HUDEP-2 (cell line): ENCODE data around the gene IZUMO1.

Experiments
- DNase-seq, 76 experiments: peaks; one replicate each; lab custom pipeline; 2025; ENCODE audit not compliant: unreplicated experiment in 76 of 76; lab: John Stamatoyannopoulos, UW

Gene IZUMO1

DNA sequence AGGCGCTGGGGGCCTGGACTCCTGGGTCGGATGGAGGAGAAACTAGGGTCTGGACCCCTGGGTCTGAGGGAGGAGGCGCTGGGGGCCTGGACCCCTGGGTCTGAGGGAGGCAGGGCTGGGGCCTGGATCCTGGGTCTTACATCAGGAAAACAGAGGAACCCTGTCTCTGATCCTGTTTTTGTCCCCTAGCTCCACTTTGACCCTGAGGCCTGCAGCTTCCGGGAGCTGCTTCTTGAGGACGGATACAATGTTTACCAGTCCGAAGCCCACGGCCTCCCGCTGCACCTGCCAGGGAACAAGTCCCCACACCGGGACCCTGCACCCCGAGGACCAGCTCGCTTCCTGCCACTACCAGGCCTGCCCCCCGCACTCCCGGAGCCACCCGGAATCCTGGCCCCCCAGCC lies 11.0 kb upstream of the IZUMO1 start:
- no peak for DNase-seq

DNA sequence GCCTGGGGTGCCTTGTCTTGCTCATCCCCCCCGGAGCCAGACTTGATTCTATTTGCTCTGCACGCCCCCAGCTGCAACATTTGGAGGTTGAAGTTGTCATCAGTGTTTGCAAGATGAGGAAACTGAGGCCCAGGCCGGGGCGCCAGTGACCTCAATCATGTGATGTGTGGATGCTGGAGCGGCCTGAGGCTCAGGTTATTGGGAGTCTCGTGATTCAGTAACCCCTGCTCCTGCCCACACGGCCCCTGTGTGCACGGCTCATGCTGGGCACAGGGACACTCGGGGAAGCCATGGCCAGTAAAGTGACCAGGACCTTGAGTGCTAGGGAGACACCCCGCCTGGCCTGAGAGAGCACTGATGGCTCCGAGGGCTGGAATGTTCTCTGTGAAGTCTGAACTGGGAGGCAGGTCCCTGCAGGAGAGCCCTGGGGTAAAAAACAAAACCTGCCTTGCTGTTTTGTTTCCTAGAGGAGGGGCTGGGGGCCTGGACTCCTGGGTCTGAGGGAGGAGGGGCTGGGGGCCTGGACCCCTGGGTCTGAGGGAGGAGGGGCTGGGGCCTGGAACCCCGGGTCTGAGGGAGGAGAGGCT lies 10.5 kb upstream of the IZUMO1 start:
- no peak for DNase-seq

DNA sequence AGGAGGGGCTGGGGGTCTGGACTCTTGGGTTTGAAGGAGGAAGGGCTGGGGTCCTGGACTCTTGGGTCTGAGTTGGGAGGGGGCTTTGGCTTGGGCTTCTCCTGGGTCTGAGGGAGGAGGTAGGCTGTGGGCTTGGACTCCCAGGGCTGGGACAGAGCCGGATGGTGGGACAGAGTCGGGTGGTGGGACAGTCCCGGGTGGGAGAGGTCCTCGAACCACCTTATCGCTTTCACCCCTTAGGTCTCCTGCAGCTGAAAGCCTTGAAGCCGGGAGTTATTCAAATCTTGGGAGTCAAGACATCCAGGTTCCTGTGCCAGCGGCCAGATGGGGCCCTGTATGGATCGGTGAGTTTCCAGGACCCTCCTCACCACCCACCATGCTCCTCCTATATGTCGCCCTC lies 10.0 kb upstream of the IZUMO1 start:
- no peak for DNase-seq

DNA sequence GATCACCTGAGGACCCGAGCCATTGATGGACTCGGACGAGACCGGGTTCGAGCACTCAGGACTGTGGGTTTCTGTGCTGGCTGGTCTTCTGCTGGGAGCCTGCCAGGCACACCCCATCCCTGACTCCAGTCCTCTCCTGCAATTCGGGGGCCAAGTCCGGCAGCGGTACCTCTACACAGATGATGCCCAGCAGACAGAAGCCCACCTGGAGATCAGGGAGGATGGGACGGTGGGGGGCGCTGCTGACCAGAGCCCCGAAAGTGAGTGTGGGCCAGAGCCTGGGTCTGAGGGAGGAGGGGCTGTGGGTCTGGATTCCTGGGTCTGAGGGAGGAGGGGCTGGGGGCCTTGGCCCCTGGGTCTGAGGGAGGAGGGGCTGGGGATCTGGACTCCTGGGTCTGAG lies 9.5 kb upstream of the IZUMO1 start:
- DNase-seq: no peak

DNA sequence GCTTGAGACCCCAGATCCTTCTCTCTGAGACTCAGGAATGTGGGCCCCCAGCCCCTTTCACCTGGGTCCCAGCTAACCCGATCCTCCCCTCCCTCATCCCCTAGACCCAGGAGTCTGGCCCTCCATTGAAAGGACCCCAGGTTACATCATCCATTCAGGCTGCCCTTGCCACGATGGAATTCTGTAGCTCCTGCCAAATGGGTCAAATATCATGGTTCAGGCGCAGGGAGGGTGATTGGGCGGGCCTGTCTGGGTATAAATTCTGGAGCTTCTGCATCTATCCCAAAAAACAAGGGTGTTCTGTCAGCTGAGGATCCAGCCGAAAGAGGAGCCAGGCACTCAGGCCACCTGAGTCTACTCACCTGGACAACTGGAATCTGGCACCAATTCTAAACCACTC lies 9.1 kb upstream of the IZUMO1 start:
- no peak for DNase-seq

DNA sequence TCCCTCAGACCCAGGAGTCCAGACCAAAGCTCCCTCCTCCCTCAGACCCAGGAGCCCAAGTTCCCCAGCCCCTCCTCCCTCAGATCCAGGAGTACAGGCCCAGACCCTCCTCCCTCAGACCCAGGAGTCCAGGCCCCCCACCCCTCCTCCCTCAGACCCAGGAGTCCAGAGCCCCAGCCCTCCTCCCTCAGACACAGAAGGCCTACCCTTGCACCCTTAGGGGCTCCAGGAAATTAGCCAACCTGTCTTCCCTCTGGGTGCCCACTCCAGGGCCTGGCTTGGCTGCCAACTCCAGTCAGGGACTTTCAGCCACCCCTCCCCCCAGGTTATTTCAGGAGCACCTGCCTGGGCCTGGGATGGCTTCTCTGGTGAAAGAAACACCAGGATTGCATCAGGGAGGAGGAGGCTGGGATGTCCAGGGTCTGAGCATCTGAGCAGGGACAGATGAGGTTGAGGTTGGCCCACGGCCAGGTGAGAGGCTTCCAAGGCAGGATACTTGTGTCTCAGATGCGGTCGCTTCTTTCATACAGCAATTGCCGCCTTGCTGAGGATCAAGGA lies 8.5 kb upstream of the IZUMO1 start, which contains the start of gene FGF21:
Gene FGF21 (plus strand): TSS at position 441 of the 558 bp plus-strand sequence. CDS start 713 bp downstream, outside the sequence.
- peak in 16 of 76 experiments; percentile 13 to 45 (median 27) for DNase-seq

DNA sequence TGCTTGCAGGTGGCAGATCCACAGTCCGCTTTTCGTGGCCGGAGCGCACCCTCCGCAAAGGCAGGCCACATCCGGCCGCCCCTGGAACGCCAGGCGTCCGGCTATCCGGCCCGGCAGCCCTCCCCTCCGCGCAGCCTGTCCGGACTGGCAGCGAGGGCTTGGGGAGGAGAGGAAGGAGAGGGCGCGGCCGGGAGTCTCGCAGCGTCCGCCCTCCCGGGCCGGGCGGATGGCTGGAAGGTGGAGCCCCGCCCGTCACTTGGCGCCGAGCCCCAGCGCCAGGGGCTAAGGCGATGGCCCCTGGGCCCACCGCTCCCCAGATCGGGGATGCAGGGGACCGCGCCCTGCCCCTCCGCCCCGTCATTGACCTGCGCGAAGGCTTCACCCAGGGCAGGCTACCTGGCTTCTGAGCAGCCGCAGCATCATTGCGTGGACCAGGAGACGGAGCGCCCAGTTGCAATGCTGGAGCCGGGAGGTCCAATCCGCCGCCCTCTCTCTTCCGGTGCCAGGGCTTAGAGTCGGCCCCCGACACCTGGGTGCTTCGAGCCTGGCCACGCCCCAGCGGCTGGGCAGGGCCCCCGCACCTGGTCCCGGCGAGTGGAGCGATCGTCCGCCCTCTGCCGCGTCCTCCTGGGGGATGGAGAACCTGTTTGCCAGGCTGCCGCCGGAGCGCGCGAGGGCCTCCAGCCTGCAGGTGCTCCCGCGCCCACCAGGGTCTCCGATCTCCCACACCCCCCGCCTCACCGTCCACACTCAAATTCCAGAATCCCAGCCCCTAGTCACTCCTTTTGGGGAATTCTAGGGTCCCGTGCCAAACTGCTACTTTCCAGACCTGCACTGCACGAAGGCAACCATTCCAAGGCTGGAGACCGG lies 6.0 kb upstream of the IZUMO1 start, which contains the start of gene FUT1:
Gene FUT1 (minus strand): TSS at position 146 of the 870 bp plus-strand sequence. CDS start 1,360 bp downstream, outside the sequence.
- peak in 64 of 76 experiments; percentile 17 to 85 (median 64) for DNase-seq

DNA sequence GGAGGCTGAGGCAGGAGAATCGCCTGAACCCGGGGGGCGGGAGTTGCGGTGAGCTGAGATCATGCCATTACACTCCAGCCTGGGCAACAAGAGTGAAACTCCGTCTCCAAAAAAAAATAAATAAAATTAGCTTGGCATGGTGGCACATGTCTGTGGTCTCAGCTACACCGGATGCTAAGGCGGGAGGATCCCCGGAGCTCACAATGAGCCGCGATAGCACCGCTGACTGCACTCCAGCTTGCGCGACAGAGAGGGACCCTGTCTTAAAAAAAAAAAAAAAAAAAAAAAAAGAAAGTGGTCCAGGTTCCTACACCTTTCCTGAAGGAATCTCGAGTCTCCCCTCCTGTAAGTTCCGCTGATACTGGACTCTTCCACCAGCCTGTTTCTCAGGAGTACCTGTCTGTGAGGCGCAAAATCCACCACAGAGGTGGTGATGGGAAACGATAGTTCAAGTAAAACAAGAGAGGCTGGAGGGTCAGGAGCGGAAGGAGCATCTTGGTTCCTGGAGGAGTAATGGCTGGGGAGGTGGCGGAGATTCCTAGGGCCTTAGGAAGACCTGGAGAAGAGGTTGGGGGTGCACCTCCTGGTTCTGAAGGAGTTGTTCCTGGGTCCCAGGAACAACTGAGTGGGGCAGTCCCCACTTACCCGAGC lies 5.3 kb upstream of the IZUMO1 start:
- peak in 11 of 76 experiments; percentile 12 to 61 (median 25) for DNase-seq

DNA sequence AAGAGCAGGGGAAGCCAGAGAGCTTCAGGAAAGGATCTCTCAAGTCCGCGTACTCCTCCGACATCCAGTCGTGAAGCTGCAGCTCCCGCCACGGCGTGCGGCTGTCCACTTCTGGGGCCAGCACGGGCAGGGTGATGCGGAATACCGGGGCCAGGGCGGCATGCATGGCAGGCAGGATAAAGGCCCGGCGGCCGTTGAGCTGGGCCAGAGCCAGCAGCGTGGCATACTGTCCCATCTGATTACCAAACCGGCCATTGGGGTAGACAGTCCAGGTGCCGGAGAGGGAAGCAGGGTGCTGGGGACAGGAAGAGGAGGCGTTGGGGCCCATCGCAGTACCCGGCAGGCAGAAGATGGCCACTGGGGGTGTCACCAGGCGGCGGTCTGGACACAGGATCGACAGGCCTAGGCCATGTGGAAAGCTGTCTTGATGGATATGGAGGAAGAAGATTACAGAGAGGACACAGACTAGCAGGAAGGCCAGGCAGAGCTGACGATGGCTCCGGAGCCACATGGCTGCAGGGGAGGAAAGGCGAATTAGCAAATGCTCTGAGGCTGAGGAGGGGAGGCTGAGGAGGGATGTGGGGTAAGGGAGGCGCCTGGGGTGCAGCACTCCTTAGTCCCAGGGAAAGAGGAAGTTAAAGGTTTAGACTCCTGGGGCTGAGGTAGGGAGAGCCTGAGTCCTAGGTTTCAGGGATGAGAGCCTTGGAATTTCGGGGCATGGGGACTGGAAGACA lies 4.2 kb upstream of the IZUMO1 start:
- DNase-seq: peak in 66 of 76 experiments; percentile 19 to 85 (median 66)

DNA sequence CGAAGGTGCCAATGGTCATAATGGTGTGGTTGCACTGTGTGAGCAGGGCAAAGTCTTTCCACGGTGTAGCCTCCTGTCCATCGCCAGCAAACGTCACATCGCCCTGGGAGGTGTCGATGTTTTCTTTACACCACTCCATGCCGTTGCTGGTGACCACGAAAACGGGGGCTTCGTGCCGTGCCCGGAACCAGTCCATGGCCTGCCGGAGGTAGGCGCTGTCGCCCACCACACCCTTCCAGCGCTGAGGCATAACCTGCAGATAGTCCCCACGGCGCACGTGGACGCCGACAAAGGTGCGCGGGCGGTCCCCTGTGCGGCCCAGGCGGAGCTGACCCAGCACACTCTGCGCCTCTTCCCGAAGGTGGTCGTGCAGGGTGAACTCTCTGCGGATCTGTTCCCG lies 3.6 kb upstream of the IZUMO1 start:
- DNase-seq: peak in 5 of 76 experiments; percentile 28 to 46 (median 37)

DNA sequence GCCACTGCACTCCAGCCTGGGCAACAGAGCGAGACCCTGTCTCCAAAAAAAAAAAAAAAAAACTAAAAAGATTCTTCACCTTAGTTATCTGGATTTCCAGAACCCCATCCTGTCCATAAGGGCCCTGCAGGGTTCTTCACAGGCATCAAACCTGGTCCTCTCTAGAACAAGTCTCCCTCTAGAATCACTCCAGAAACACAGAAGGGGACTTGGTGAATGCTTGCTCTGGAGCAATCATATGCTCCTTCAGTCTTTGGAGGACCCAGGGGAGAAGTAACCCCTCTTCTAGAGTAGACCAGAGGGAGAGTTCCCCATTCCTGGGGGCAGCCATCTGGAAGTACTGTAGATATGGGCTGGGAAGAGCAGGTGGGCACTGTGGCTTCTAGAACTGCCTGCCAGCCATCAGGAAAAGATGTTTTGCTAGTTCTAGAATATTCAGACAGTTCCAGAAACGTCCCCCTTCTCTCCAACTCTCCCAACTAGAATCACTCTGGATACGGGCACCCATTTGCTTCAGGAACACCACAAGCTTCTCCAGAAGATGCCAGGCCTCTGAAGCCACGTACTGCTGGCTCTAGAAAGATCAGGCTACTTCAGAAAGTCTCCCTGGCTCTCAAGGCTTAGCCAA lies 3.0 kb upstream of the IZUMO1 start:
- peak in 1 of 76 experiments; percentile 16 for DNase-seq

DNA sequence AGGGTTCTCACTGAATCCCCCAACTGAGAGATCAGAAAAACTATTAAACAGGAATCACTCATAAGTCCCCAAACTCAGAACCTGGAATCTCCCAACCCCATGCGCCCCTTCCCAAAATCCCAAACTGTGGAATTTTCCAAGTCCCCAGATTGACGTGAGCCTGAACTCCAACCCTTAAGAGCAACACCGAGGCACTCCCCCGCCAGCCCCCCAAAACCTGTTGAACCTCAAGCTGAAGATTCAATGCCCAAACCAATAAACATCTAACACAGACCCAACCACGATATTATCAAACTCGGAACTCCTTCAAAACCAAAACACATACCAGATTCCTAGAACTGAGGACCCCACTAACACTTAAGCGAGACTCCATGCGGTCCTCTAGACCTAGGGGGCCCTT lies 599 bp downstream of the IZUMO1 start:
- peak in 1 of 76 experiments; percentile 20 for DNase-seq

DNA sequence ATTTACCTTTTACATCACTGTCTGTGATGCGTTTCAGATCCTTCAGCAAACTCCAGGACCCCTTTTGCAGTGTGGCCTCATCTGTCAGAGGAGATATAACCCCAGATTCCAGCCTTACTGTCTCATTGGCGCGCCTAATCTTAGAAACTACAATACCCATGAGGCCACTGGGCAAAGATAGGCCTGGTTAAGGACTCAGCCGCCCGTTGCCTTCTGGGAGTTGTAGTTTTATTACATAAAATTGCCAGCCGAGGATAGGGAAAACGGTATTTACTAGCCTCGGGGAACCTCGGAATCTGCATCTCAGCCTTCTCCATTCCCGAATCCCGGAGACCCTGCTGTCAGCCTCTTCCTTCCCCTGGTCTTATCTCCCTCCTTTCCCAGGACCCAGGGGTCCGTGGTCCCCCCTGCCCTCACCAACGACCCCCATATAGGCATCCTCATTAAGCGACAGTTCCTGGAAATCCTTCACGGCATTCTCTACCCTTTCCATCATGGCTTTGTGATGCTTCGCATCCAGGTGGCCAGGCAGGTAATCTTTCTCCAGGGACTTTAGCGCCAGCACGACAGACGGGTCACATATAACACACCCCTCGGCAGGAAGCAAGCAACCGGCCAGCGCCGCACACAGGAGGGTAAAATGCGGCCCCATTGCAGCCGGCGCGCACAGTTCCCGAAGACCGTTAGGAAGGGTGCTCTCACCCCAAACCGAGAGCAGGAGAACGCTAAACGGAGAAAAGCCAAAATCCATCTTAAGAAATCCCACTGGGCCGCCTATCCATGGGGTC lies 1.3 kb downstream of the IZUMO1 start:
- peak in 63 of 76 experiments; percentile 25 to 81 (median 61) for DNase-seq

DNA sequence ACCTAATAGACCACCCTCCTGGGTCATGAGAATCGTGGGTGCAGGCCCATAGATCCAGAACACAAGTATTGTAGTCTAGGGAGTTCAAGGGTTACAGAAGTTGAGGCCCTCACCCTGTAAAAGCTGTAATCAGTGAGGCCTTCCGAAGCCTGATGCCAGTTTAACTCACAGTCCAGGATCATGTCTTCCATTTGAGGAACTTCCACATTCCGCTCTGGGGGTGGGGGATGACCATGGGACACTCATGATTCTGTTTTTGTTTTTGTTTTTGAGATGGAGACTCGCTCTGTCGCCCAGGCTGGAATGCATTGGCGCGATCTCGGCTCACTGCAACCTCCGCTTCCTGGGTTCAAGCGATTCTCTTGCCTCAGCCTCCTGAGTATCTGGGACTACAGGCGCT lies 4.6 kb downstream of the IZUMO1 start:
- DNase-seq: no peak

DNA sequence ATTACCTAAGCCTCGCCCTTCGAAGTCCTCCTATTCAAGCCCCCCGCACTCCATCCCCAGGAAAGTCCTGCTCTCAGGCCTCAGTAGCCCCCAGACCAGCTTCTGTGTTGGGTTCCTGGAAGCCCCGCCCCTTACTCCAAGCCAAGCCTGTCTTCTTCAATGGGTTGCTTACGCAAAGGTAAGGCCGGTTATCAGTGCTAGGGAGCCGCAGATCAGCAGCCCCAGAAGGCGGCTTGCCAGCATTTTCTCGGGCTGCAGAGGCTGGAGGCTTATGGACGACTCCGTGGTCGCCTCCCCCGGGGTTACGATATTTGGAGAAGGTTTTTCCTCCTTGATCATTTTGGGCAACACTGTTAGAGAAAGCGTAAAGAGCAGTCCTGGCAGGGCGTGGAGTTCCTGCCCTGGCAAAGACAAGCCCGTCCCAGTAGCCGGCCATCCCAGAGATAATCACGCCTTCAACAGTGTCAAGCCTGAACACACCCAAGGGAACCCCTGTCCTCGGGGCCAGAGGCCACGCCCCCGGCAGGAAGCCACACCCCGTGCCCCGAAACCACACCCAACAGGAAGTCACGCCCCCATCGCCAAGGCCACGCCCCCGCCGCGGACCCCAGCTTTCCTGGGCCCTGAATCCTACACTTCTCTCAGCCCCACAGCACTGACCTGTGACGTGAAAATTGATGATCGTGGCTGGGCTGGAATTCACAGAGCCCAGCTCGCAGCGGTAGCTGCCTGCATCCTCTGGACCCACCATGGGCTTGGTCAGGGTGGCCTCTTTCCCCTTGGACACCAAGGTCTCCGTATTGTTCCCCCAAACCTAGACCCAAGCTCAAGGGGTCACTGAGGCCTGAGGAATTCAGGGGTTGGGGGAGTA lies 5.3 kb downstream of the IZUMO1 start:
- peak in 73 of 76 experiments; percentile 40 to 99 (median 88) for DNase-seq

DNA sequence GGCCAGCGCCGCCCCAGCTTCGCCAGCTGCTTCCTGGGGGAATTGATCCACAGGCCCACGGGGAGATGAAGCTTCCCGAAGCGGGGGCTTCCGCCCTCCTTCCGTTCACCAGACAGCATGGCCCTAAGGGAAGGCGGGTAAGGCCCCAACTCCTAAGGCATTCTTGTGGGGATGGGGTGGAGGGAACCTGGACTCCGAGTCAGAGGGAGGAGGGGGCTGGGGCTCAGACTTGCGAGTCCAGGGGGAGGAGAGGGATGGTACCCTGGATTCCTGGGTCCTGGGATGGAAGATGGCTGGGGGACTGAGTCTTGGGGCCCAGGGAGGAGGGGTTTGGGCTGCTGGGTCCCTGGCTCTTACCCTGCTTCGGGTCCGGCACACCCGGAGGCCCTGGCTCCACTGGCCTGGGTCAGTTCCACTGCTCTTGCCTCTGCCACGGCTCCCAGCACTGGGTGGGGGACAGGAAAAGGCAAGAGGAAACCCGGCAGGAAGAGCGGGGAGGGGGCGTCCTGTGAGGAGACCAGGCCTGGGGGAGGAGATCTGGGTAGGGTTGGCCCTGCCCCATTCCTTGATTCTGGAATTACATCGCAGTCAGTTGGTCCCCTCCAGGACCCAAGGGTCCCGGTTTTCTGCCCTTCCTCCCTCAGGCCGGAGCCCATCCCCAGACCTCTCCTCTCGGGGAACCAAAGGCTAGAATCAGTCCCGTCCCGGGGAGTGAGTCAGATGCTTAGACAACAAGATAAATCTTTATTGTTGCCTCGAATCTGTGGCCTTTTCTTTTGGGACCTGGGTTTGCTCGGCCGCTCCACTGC lies 6.3 kb downstream of the IZUMO1 start, which contains the start of gene RASIP1:
Gene RASIP1 (minus strand): TSS at position 447 of the 809 bp plus-strand sequence. CDS start 328 bp downstream, at position 119.
- peak in 8 of 76 experiments; percentile 19 to 41 (median 28) for DNase-seq
